Measurements from ENCODE around the gene CASTOR2. TPM values are rescaled to one million over a fixed set of nuclear protein-coding genes. Genes with fewer than 3 reads are reported as not detected.

The CASTOR2 gene
- total RNA-seq, 1 donor from 2014 or later: 11.9 TPM

DNA sequence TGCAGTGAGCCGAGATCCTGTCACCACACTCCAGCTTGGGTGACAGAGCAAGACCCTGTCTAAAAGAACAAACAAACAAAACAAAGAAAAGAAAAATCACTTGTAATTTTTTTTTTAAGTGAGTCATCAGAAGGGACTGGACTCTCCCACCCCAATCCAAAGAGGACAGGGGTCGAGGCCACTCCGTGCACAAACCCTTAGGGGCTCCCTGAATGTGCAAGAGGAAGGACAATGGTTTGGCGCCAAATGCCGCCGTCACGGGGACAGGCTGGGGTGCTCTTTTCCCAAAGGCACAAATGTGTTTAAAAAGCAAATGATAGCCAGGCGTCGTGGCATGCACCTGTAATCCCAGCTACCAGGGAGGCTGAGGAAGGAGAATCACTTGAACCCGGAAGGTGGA, 85.3 kb downstream of the CASTOR2 start:
- no peak for ATAC-seq
- intact Hi-C loops (cut with DNase I): no loop called here
- Histone ChIP-seq H3K4me1 (no peaks in the 10 kb centered on the region), H3K27ac (no peak overlapping the region), H3K27me3 (no peaks in the 10 kb centered on the region), H3K4me3 (no peak overlapping the region), H3K9me3 (no peaks in the 10 kb centered on the region), H3K36me3 (peaks cover 65% of the 10 kb centered on the region)
- TF ChIP-seq CTCF (IDR thresholded peaks at IDR 0.05): no peak
- no peak for DNase-seq

- no peak overlapping the region for H3K27ac ChIP-seq
- H3K9me3 ChIP-seq: no peaks in the 10 kb centered on the region
- no peak for TF ChIP-seq CTCF (IDR thresholded peaks at IDR 0.05)
- H3K4me3 ChIP-seq: no peak overlapping the region
- DNase-seq (no peak), ATAC-seq (no peak)
- H3K27me3 ChIP-seq: no peaks in the 10 kb centered on the region
- H3K4me1 ChIP-seq: no peaks in the 10 kb centered on the region
- H3K36me3 ChIP-seq: peaks cover 64% of the 10 kb centered on the region
- intact Hi-C loops (cut with DNase I): no loop called here
Measured at GRCh38 chr7:75050501-75050900, 86.0 kb downstream of the CASTOR2 start.

GRCh38 chr7:75054744-75055143, 90.2 kb downstream of the CASTOR2 start:
- H3K36me3 ChIP-seq: peaks cover 86% of the 10 kb centered on the region
- intact Hi-C loops (cut with DNase I): no loop called here
- peak; percentile 74 for DNase-seq
- H3K4me1 ChIP-seq: peaks cover 6% of the 10 kb centered on the region
- no peak for TF ChIP-seq CTCF (IDR thresholded peaks at IDR 0.05)
- H3K27me3 ChIP-seq: no peaks in the 10 kb centered on the region
- H3K9me3 ChIP-seq: no peaks in the 10 kb centered on the region
- H3K27ac ChIP-seq: peak overlapping the region; percentile 47
- no peak overlapping the region for H3K4me3 ChIP-seq
- ATAC-seq: peak; percentile 76

- Histone ChIP-seq H3K36me3 (peaks cover 86% of the 10 kb centered on the region), H3K27ac (peak overlapping the region; percentile 47), H3K4me3 (no peak overlapping the region), H3K4me1 (peaks cover 6% of the 10 kb centered on the region), H3K27me3 (no peaks in the 10 kb centered on the region), H3K9me3 (no peaks in the 10 kb centered on the region)
- no peak for TF ChIP-seq CTCF (IDR thresholded peaks at IDR 0.05)
- ATAC-seq: no peak
- no peak for DNase-seq
- intact Hi-C loops (cut with DNase I): no loop called here
Measured at GRCh38 chr7:75055155-75055554, 90.7 kb downstream of the CASTOR2 start.

GRCh38 chr7:75055830-75056772, 91.6 kb downstream of the CASTOR2 start:
- intact Hi-C loops (cut with DNase I): no loop called here
- TF ChIP-seq CTCF (IDR thresholded peaks at IDR 0.05): no peak
- peak overlapping the region; percentile 47 for H3K27ac ChIP-seq
- no peak for DNase-seq
- no peaks in the 10 kb centered on the region for H3K9me3 ChIP-seq
- H3K27me3 ChIP-seq: no peaks in the 10 kb centered on the region
- peaks cover 91% of the 10 kb centered on the region for H3K36me3 ChIP-seq
- H3K4me3 ChIP-seq: no peak overlapping the region
- peaks cover 6% of the 10 kb centered on the region for H3K4me1 ChIP-seq
- ATAC-seq: peak; percentile 40

All from upper lobe of right lung (tissue), 1 donor.